Measurements from ENCODE around the gene RNASET2. TPM values are rescaled to one million over a fixed set of nuclear protein-coding genes. Genes with fewer than 3 reads are reported as not detected.

Gene RNASET2
- polyA plus RNA-seq, 2 of the 4 experiments (the other 2 are of a cell fraction): 9.3 to 11.2 TPM

GRCh38 chr6:166942393-166943168 is 13.8 kb downstream of the RNASET2 start:
- ATAC-seq (no peak), FAIRE-seq (no peak), DNase-seq (ENCODE audit: low read depth in 1 of 2, low spot score in 1 of 2) (no peak)
- Histone ChIP-seq H3K4me1 (no peaks in the 10 kb centered on the region), H3K9me3 (no peaks in the 10 kb centered on the region), H3K4me2 (no peak overlapping the region), H3K27ac (no peak overlapping the region), H3K4me3 (no peak overlapping the region)
- CTCF ChIA-PET: interaction anchor here (1.6 kb wide), 1 partner anchor 9 kb away, joined by 3 read pairs; no protein-coding TSS in a partner anchor
- POLR2A ChIA-PET: no interaction called here
- TF ChIP-seq, protein P1, sequence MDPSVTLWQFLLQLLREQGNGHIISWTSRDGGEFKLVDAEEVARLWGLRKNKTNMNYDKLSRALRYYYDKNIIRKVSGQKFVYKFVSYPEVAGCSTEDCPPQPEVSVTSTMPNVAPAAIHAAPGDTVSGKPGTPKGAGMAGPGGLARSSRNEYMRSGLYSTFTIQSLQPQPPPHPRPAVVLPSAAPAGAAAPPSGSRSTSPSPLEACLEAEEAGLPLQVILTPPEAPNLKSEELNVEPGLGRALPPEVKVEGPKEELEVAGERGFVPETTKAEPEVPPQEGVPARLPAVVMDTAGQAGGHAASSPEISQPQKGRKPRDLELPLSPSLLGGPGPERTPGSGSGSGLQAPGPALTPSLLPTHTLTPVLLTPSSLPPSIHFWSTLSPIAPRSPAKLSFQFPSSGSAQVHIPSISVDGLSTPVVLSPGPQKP (IDR thresholded peaks at IDR 0.05; ENCODE audit: low read depth, low read length): no peak
- TF ChIP-seq RNF2 (IDR thresholded peaks at IDR 0.05; ENCODE audit: borderline replicate concordance, low read depth): no peak
- WGBS (ENCODE audit: missing lambda C conversion rate): 94% methylated on average over 14 of the region's 14 CpGs

GRCh38 chr6:166940643-166941068 is 15.7 kb downstream of the RNASET2 start:
- ChIA-PET POLR2A (no interaction called here), CTCF (no interaction called here)
- ATAC-seq: 0 out of 6 replicates have a peak, but pooled peaks of 1 of the 2 experiments have one; percentile 39
- WGBS (ENCODE audit: missing lambda C conversion rate): 66% methylated on average over 7 of the region's 7 CpGs
- TF ChIP-seq GATA3 (IDR thresholded peaks at IDR 0.05; ENCODE audit: borderline replicate concordance) (no peak), ZSCAN20 (CRISPR knock-in tag; IDR thresholded peaks at IDR 0.05) (no peak), FOXS1 (CRISPR knock-in tag; IDR thresholded peaks at IDR 0.05) (no peak), JUN (IDR thresholded peaks at IDR 0.05) (no peak), MAFK (IDR thresholded peaks at IDR 0.05; ENCODE audit: partially characterized antibody) (no peak), HEYL (CRISPR knock-in tag; IDR thresholded peaks at IDR 0.05) (no peak), KDM1A (IDR thresholded peaks at IDR 0.05; ENCODE audit: low read depth) (no peak), PBX3 (IDR thresholded peaks at IDR 0.05) (no peak), NR3C1 (IDR thresholded peaks at IDR 0.05) (no peak), RARB (CRISPR knock-in tag; IDR thresholded peaks at IDR 0.05) (no peak)
- TF ChIP-seq, protein P1 (IDR thresholded peaks at IDR 0.05; ENCODE audit: low read depth, low read length): no peak
- no peaks in the 10 kb centered on the region for H3K4me1 ChIP-seq
- peak in 1 of 2 experiments; percentile 28 for DNase-seq (ENCODE audit: low read depth in 1 of 2, low spot score in 1 of 2)
- H3K27ac ChIP-seq: no peak overlapping the region
- H3K9me3 ChIP-seq: no peaks in the 10 kb centered on the region
- H3K4me3 ChIP-seq: no peak overlapping the region
- H3K4me2 ChIP-seq: no peak overlapping the region
- no peak for FAIRE-seq

- ChIA-PET POLR2A (no interaction called here), CTCF (no interaction called here)
- 96% methylated on average over 7 of the region's 7 CpGs for WGBS (ENCODE audit: missing lambda C conversion rate)
- FAIRE-seq: no peak
- no peak for ATAC-seq
- Histone ChIP-seq H3K27ac (no peak overlapping the region), H3K9me3 (no peaks in the 10 kb centered on the region), H3K4me2 (no peak overlapping the region), H3K4me1 (no peaks in the 10 kb centered on the region), H3K4me3 (no peak overlapping the region)
- DNase-seq (ENCODE audit: low read depth in 1 of 2, low spot score in 1 of 2): no peak
- TF ChIP-seq MYC (IDR thresholded peaks at IDR 0.05; ENCODE audit: borderline replicate concordance, low read length) (no peak), CBX8 (IDR thresholded peaks at IDR 0.05) (no peak), E2F6 (IDR thresholded peaks at IDR 0.05; ENCODE audit: borderline replicate concordance, low read depth) (no peak), KDM1A (IDR thresholded peaks at IDR 0.05; ENCODE audit: low read depth) (no peak), HEYL (CRISPR knock-in tag; IDR thresholded peaks at IDR 0.05) (no peak), ZNF302 (CRISPR knock-in tag; IDR thresholded peaks at IDR 0.05) (no peak), TP53 (CRISPR knock-in tag; IDR thresholded peaks at IDR 0.05) (no peak), CEBPB (IDR thresholded peaks at IDR 0.05) (no peak), RAD21 (conservative IDR thresholded peaks at IDR 0.05 in 1 of 2, IDR thresholded peaks at IDR 0.05 in 1 of 2) (no peak), HOXB13 (CRISPR knock-in tag; IDR thresholded peaks at IDR 0.05; ENCODE audit: low read depth) (no peak), PHF8 (IDR thresholded peaks at IDR 0.05; ENCODE audit: borderline replicate concordance, low read depth) (no peak), RCOR1 (IDR thresholded peaks at IDR 0.05; ENCODE audit: low read depth, low read length) (no peak), NR3C1 (IDR thresholded peaks at IDR 0.05) (no peak), TFCP2L1 (CRISPR knock-in tag; IDR thresholded peaks at IDR 0.05) (no peak)
- TF ChIP-seq, protein P2, sequence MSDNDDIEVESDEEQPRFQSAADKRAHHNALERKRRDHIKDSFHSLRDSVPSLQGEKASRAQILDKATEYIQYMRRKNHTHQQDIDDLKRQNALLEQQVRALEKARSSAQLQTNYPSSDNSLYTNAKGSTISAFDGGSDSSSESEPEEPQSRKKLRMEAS (IDR thresholded peaks at IDR 0.05): no peak
- TF ChIP-seq, protein P3, sequence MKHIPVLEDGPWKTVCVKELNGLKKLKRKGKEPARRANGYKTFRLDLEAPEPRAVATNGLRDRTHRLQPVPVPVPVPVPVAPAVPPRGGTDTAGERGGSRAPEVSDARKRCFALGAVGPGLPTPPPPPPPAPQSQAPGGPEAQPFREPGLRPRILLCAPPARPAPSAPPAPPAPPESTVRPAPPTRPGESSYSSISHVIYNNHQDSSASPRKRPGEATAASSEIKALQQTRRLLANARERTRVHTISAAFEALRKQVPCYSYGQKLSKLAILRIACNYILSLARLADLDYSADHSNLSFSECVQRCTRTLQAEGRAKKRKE (CRISPR knock-in tag; IDR thresholded peaks at IDR 0.05; ENCODE audit: low read depth): no peak
- TF ChIP-seq, protein P1 (IDR thresholded peaks at IDR 0.05; ENCODE audit: low read depth, low read length): no peak
These were observed 16.5 kb downstream of the RNASET2 start for GRCh38 chr6:166939894-166940293.

Measured in A549 (cell line).